ENCODE results near the gene SMARCE1. TPM values are rescaled to one million over a fixed set of nuclear protein-coding genes. Genes with fewer than 3 reads are reported as not detected.

Gene SMARCE1
- total RNA-seq, 1 donor from 2014 or later = 93.1 TPM

- Mint-ChIP-seq H3K27ac (ENCODE audit: unreplicated experiment) (no peak overlapping the region), H3K36me3 (ENCODE audit: low read depth) (peaks cover 60% of the 10 kb centered on the region), H3K9me3 (ENCODE audit: low read depth) (no peaks in the 10 kb centered on the region), H3K27me3 (ENCODE audit: low read depth) (no peaks in the 10 kb centered on the region), H3K4me1 (ENCODE audit: low read depth) (no peaks in the 10 kb centered on the region), H3K4me3 (ENCODE audit: unreplicated experiment) (no peak overlapping the region)
- no peak for DNase-seq (ENCODE audit: low spot score)
- no peak for TF ChIP-seq CTCF (IDR thresholded peaks at IDR 0.05)
Measured at GRCh38 chr17:40632216-40632615, 15.4 kb downstream of the SMARCE1 start.

GRCh38 chr17:40629842-40630241, 17.8 kb downstream of the SMARCE1 start:
- Mint-ChIP-seq H3K36me3 (ENCODE audit: low read depth) (peaks cover 46% of the 10 kb centered on the region), H3K27ac (ENCODE audit: unreplicated experiment) (no peak overlapping the region), H3K9me3 (ENCODE audit: low read depth) (no peaks in the 10 kb centered on the region), H3K4me1 (ENCODE audit: low read depth) (no peaks in the 10 kb centered on the region), H3K4me3 (ENCODE audit: unreplicated experiment) (no peak overlapping the region), H3K27me3 (ENCODE audit: low read depth) (no peaks in the 10 kb centered on the region)
- no peak for TF ChIP-seq CTCF (IDR thresholded peaks at IDR 0.05)
- no peak for DNase-seq (ENCODE audit: low spot score)

GRCh38 chr17:40625311-40625710, 22.3 kb downstream of the SMARCE1 start:
- no peak overlapping the region for H3K4me3 Mint-ChIP-seq (ENCODE audit: unreplicated experiment)

GRCh38 chr17:40623419-40624210, 24.0 kb downstream of the SMARCE1 start:
- Mint-ChIP-seq H3K4me1 (ENCODE audit: low read depth) (no peaks in the 10 kb centered on the region), H3K9me3 (ENCODE audit: low read depth) (no peaks in the 10 kb centered on the region), H3K4me3 (ENCODE audit: unreplicated experiment) (no peak overlapping the region), H3K27ac (ENCODE audit: unreplicated experiment) (no peak overlapping the region), H3K27me3 (ENCODE audit: low read depth) (peaks cover 5% of the 10 kb centered on the region), H3K36me3 (ENCODE audit: low read depth) (peaks cover 6% of the 10 kb centered on the region)
- no peak for DNase-seq (ENCODE audit: low spot score)
- TF ChIP-seq CTCF (IDR thresholded peaks at IDR 0.05) = no peak

More at GRCh38 chr17:40625311-40625710, 22.3 kb downstream of the SMARCE1 start:
- no peak overlapping the region for H3K27ac Mint-ChIP-seq (ENCODE audit: unreplicated experiment)
- TF ChIP-seq CTCF (IDR thresholded peaks at IDR 0.05) = no peak
- H3K9me3 Mint-ChIP-seq (ENCODE audit: low read depth) = no peaks in the 10 kb centered on the region
- H3K27me3 Mint-ChIP-seq (ENCODE audit: low read depth) = no peaks in the 10 kb centered on the region
- peaks cover 17% of the 10 kb centered on the region for H3K36me3 Mint-ChIP-seq (ENCODE audit: low read depth)
- no peak for DNase-seq (ENCODE audit: low spot score)
- no peaks in the 10 kb centered on the region for H3K4me1 Mint-ChIP-seq (ENCODE audit: low read depth)

- Mint-ChIP-seq H3K4me1 (ENCODE audit: low read depth) (no peaks in the 10 kb centered on the region), H3K4me3 (ENCODE audit: unreplicated experiment) (no peak overlapping the region), H3K27ac (ENCODE audit: unreplicated experiment) (no peak overlapping the region), H3K27me3 (ENCODE audit: low read depth) (peaks cover 6% of the 10 kb centered on the region), H3K36me3 (ENCODE audit: low read depth) (no peaks in the 10 kb centered on the region), H3K9me3 (ENCODE audit: low read depth) (no peaks in the 10 kb centered on the region)
- DNase-seq (ENCODE audit: low spot score) = no peak
- no peak for TF ChIP-seq CTCF (IDR thresholded peaks at IDR 0.05)
Measured at GRCh38 chr17:40622509-40622928, 25.1 kb downstream of the SMARCE1 start.
